Lung (tissue), 12 donors: ENCODE measurements around the gene PBXIP1. TPM values are rescaled to one million over a fixed set of nuclear protein-coding genes. Genes with fewer than 3 reads are reported as not detected.

Experiments used
- ATAC-seq: fragments of 200-7000 bp; cut with Tn5 transposase; one replicate; pipeline ENCODE4 v1.9.1; 2020; ENCODE audit warnings: moderate number of reproducible peaks; ENCODE audit not compliant: insufficient read depth, low FRiP score
- DNase-seq, 3 donors: peaks; one replicate each; pipeline ENCODE4 v3.0.0-alpha.2; 2013 to 2017
- H3K27ac ChIP-seq, 2 donors: one replicate each; pipeline ENCODE4 v1.5.1; 2013; ENCODE audit warnings: mild to moderate bottlenecking in 2 of 2, moderate library complexity in 2 of 2, control low read depth in 1 of 2, inconsistent platforms in 1 of 2, low read depth in 1 of 2, low read length in 1 of 2
- H3K27me3 ChIP-seq, 3 donors: one replicate each; pipeline ENCODE4 v1.5.1; 2013; ENCODE audit warnings: low read length in 2 of 3; ENCODE audit not compliant: control insufficient read depth in 3 of 3, insufficient read depth in 3 of 3
- H3K36me3 ChIP-seq, 4 donors: one replicate each; pipeline ENCODE4 v1.5.1; 2013; ENCODE audit warnings: low read length in 4 of 4, mild to moderate bottlenecking in 1 of 4, moderate library complexity in 1 of 4; ENCODE audit not compliant: control insufficient read depth in 4 of 4, insufficient read depth in 4 of 4
- H3K4me1 ChIP-seq, 5 donors: one replicate each; pipeline ENCODE4 v1.5.1; 2013; ENCODE audit warnings: low read length in 5 of 5, mild to moderate bottlenecking in 2 of 5, moderate library complexity in 1 of 5; ENCODE audit not compliant: control insufficient read depth in 5 of 5, insufficient read depth in 5 of 5
- H3K4me3 ChIP-seq: one replicate; pipeline ENCODE4 v1.5.1; 2013; ENCODE audit warnings: mild to moderate bottlenecking, control low read depth, moderate library complexity
- H3K9ac ChIP-seq, 2 donors: one replicate each; pipeline ENCODE4 v1.5.1; 2013; ENCODE audit warnings: low read length in 2 of 2, control low read depth in 1 of 2; ENCODE audit not compliant: insufficient read depth in 1 of 2
- H3K9me3 ChIP-seq, 4 donors: one replicate each; pipeline ENCODE4 v1.5.1; 2013; ENCODE audit warnings: low read length in 3 of 4, mild to moderate bottlenecking in 1 of 4, moderate library complexity in 1 of 4; ENCODE audit not compliant: control insufficient read depth in 4 of 4, insufficient read depth in 3 of 4
- CTCF ChIP-seq: IDR thresholded peaks from 2 replicates; pipeline ENCODE4 v1.5.1; 2012; ENCODE audit warnings: mild to moderate bottlenecking; ENCODE audit errors: control extremely low read depth, extremely low read depth
- WGBS, 2 donors: extraction: QIAGEN DNeasy Blood & Tissue Kit; methylation state at CpG; one replicate each; pipeline ENCODE4 v1.1.7; 2013; 5-methylcytosine and 5-hydroxymethylcytosine counted together
- polyA plus RNA-seq, 2 donors: library from polyadenylated mRNA; stranded (reverse); fragments of 200-250 nt; gene quantifications; one replicate each; pipeline ENCODE4 v1.2.1, GENCODE V29; 2013
- total RNA-seq, 2 donors: library from RNA; depleted of rRNA in 1 of 2; stranded (reverse); fragments of >200 nt in 1 of 2; gene quantifications; one replicate each; pipeline ENCODE4 v1.2.1, GENCODE V29; 2014 to 2021
- donor health status: control.
- donor health status: control.
- donor health status: Bipolar disorder and iron deficiency.
- donor health status: healthy.
- donor health status: DM: yes; HTN: yes; CAD: no.

The PBXIP1 gene
- total and polyA plus RNA-seq, 4 donors: 32.8 to 178 (median 35.3) TPM

- ATAC-seq: no peak
Observed at GRCh38 chr1:154975409-154976059, 19.6 kb upstream of the PBXIP1 start.

GRCh38 chr1:154974808-154975408 is 19.0 kb upstream of the PBXIP1 start:
- H3K9me3 ChIP-seq: no peaks in the 10 kb centered on the region
- peak; percentile 97 to 99 (median 99) for DNase-seq
- peak overlapping the region; percentile 90 to 92 for H3K27ac ChIP-seq
- H3K36me3 ChIP-seq: peaks cover 0 to 5% (median 2%) of the 10 kb centered on the region in 4 donors
- H3K4me3 ChIP-seq: peak overlapping the region; percentile 37
- ATAC-seq: peak; percentile 30
- peaks cover 6 to 48% (median 21%) of the 10 kb centered on the region in 5 donors for H3K4me1 ChIP-seq
- peak overlapping the region; percentile 68 to 99 for H3K9ac ChIP-seq
- whole genome bisulfite sequencing, 2 donors: 0% methylated on average over 30 of the region's 30 CpGs
- no peaks in the 10 kb centered on the region for H3K27me3 ChIP-seq
- TF ChIP-seq CTCF: no peak

More at GRCh38 chr1:154975409-154976059, 19.6 kb upstream of the PBXIP1 start:
- Histone ChIP-seq H3K4me1 (peaks cover 6 to 42% (median 18%) of the 10 kb centered on the region in 5 donors), H3K27me3 (no peaks in the 10 kb centered on the region), H3K9ac (peak overlapping the region; percentile 68 to 99), H3K4me3 (peak overlapping the region; percentile 54), H3K9me3 (no peaks in the 10 kb centered on the region), H3K27ac (peak overlapping the region; percentile 90 to 92), H3K36me3 (peaks cover 0 to 5% (median 2%) of the 10 kb centered on the region in 4 donors)
- WGBS, 2 donors: 0% methylated on average over 24 of the region's 24 CpGs
- peak; percentile 68 to 81 (median 80) for DNase-seq
- no peak for TF ChIP-seq CTCF

GRCh38 chr1:154974102-154974807 is 18.4 kb upstream of the PBXIP1 start, which contains the start of gene CKS1B:
CKS1B (plus strand) TSS chr1:154974681; CDS start chr1:154974746, 65 bp downstream.
- no peaks in the 10 kb centered on the region for H3K9me3 ChIP-seq
- no peak for TF ChIP-seq CTCF
- H3K9ac ChIP-seq: peak within 1 kb of the TSS; percentile 68 to 99
- H3K4me3 ChIP-seq: peak within 1 kb of the TSS; percentile 54
- peak within 1 kb of the TSS; percentile 96 for H3K27ac ChIP-seq
- ATAC-seq (peak; percentile 80), DNase-seq (peak; percentile 99 to 100 (median 100))
- WGBS, 2 donors: 0% methylated on average over 47 of the region's 47 CpGs
- peaks cover 6 to 55% (median 25%) of the 10 kb centered on the region in 5 donors for H3K4me1 ChIP-seq
- peaks cover 0 to 2% (median 1%) of the 10 kb centered on the region in 4 donors for H3K36me3 ChIP-seq
- H3K27me3 ChIP-seq: no peaks in the 10 kb centered on the region
